Right cardiac atrium (tissue), 5 donors: ENCODE data around the gene LHFPL2. TPM values are rescaled to one million over a fixed set of nuclear protein-coding genes. Genes with fewer than 3 reads are reported as not detected.

Source experiments
- ATAC-seq, 2 donors: fragments of 200-7000 bp; cut with Tn5 transposase; one replicate each; pipeline versions ENCODE4 v1.8.0 to v1.9.1; 2020; ENCODE audit warnings: moderate library complexity in 2 of 2, mild to moderate bottlenecking in 1 of 2
- DNase-seq, 3 donors: peaks; one replicate each; pipeline ENCODE4 v3.0.0-alpha.2; 2020
- H3K27ac ChIP-seq: one replicate; pipeline ENCODE4 v1.5.1; 2013; ENCODE audit warnings: mild to moderate bottlenecking, low read length, control low read depth, moderate library complexity
- H3K27me3 ChIP-seq: one replicate; pipeline ENCODE4 v1.6.1; 2013; ENCODE audit not compliant: control insufficient read depth, insufficient read depth
- H3K4me1 ChIP-seq: one replicate; pipeline ENCODE4 v1.6.1; 2013; ENCODE audit warnings: low read length; ENCODE audit not compliant: control insufficient read depth, insufficient read depth
- H3K4me3 ChIP-seq: one replicate; pipeline ENCODE4 v1.5.1; 2013; ENCODE audit warnings: low read length, control low read depth
- H3K9me3 ChIP-seq: one replicate; pipeline ENCODE4 v1.6.1; 2013; ENCODE audit warnings: low read length; ENCODE audit not compliant: control insufficient read depth
- WGBS: extraction: QIAGEN DNeasy Blood & Tissue Kit; methylation state at CpG from one replicate; pipeline ENCODE4 v1.1.7; 2013; 5-methylcytosine and 5-hydroxymethylcytosine counted together
- intact Hi-C, 4 donors: fragments of 100-400 bp; cut with DNase I; formaldehyde crosslinking; loops; one replicate each; pipeline versions ENCODE4 v1.11.0 to v1.14.0; 2022 to 2023
- polyA plus RNA-seq: library from polyadenylated mRNA; stranded (reverse); fragments of 200-250 nt; gene quantifications from one replicate; pipeline ENCODE4 v1.2.3, GENCODE V29; 2013
- total RNA-seq, 4 donors: library from RNA; stranded (reverse); fragmentation: NEBNext Ultra II Directional; extraction: Animal tissue kit (Norgen Biotek cat#: 25700); gene quantifications; one replicate each; pipeline ENCODE4 v1.2.1, GENCODE V29; 2021
- donor health status: healthy with polysubstance abuse.
- donor health status: DM: no; HTN: yes; CAD: no.
- donor health status: DM: no; HTN: no; CAD: no.
- donor health status: DM: no; HTN: yes; CAD: no; lungs with severe emphysema.
- donor health status: DM: yes; HTN: yes; CAD: no.

LHFPL2 gene
- total and polyA plus RNA-seq, 5 donors = 5.6 to 21.4 (median 10.9) TPM

GRCh38 chr5:78642701-78643100, 5.9 kb downstream of the LHFPL2 start:
- intact Hi-C loops = loop anchor here in 3 of 4 donors (10.0 kb wide), 4 partner anchors 68 to 168 kb away; no protein-coding TSS in a partner anchor
- WGBS = 98% methylated on average over 1 of the region's 1 CpG

GRCh38 chr5:78640662-78641474, 7.7 kb downstream of the LHFPL2 start:
- Histone ChIP-seq H3K4me3 (no peak overlapping the region), H3K4me1 (peaks cover 12% of the 10 kb centered on the region), H3K27me3 (no peaks in the 10 kb centered on the region), H3K27ac (no peak overlapping the region), H3K9me3 (no peaks in the 10 kb centered on the region)
- ATAC-seq = no peak
- intact Hi-C loops = loop anchor here in 3 of 4 donors (10.0 kb wide), 4 partner anchors 66 to 166 kb away; no protein-coding TSS in a partner anchor
- 76% methylated on average over 3 of the region's 3 CpGs for WGBS
- DNase-seq = no peak

More at GRCh38 chr5:78642701-78643100, 5.9 kb downstream of the LHFPL2 start:
- H3K27ac ChIP-seq = no peak overlapping the region
- no peak overlapping the region for H3K4me3 ChIP-seq
- peaks cover 5% of the 10 kb centered on the region for H3K4me1 ChIP-seq
- ATAC-seq = no peak
- H3K27me3 ChIP-seq = no peaks in the 10 kb centered on the region
- no peak for DNase-seq
- no peaks in the 10 kb centered on the region for H3K9me3 ChIP-seq

DNA sequence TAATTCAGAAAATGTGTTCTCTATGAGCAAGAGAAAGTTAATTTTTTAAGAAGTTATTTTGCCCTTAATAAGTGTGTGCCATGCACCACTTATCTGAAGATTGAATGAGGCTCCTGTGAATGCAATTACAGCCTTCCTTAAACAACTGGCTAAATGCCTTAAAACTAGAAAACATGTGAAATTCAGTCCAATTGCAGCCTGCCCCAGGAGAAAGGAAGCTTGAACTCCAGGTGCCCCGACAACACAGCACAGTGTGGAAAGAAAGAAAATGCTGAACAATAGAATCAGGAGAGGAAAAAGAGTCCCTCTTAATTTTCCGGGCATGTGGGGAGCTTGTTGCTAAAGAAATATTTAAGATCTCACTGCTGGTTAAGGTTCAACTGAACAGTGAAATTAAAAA, 8.8 kb downstream of the LHFPL2 start:
- Histone ChIP-seq H3K9me3 (no peaks in the 10 kb centered on the region), H3K27ac (no peak overlapping the region), H3K27me3 (no peaks in the 10 kb centered on the region), H3K4me1 (peaks cover 16% of the 10 kb centered on the region), H3K4me3 (no peak overlapping the region)
- WGBS = 42% methylated on average over 2 of the region's 2 CpGs
- intact Hi-C loops = loop anchor here in 3 of 4 donors (10.0 kb wide), 4 partner anchors 65 to 165 kb away; no protein-coding TSS in a partner anchor
- DNase-seq = no peak
- no peak for ATAC-seq

DNA sequence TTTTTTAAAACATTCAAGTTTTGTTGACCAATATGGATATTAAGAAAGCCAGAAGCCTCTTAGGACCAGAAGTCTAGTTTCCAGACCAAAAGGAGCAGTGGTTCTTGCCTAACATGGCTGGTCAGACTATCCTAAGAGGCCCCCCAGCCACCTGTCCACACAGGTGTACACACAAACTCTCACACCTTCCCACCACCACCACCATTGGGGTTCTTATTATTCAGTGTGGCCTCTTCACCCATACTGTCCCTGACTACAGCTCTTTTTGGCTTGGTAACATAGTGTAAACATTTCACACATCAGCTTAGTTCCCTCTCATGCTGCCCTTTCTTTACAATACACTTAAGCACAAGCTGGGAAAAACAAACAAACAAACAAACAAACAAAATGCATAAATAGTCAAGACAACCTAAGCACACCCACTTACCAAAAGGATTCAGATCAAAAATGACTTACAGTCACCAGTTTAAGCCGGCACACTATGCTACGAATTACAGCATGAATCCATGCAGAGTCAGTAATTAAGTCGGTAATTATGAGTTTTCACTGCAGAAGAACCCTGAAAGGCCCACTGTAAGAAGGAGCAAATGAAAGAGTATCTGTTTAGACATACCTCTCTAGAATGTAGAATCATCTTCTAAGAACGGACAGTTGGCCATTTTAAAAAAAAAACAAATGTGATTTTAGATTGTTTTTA, 9.5 kb downstream of the LHFPL2 start:
- DNase-seq = no peak
- ATAC-seq = no peak
- H3K4me3 ChIP-seq = no peak overlapping the region
- no peaks in the 10 kb centered on the region for H3K27me3 ChIP-seq
- peak overlapping the region; percentile 11 for H3K27ac ChIP-seq
- H3K9me3 ChIP-seq = no peaks in the 10 kb centered on the region
- peaks cover 20% of the 10 kb centered on the region for H3K4me1 ChIP-seq
- intact Hi-C loops = no loop called here
- WGBS = 67% methylated on average over 4 of the region's 4 CpGs

DNA sequence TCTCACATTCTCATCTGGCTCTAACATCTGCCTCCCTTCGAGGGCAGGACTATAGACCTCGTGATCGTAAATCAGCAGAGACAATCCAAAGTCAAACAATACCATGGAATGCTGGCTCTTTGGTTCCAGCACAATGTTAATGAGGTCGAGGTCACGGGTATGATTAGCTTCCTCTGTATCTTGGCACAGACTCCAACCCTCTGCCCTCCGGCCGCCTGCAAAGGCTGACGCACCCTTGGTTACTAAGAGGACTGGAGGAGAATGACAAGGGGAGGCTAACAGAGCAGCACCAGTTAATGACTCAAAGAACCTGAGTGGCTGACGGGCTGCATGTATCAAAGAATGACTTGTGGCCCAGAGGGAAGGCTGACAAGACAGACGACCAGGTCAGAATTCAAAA, 10.1 kb downstream of the LHFPL2 start:
- DNase-seq (peak; percentile 78 to 84 (median 81)), ATAC-seq (peak; percentile 89 to 98)
- 21% methylated on average over 10 of the region's 10 CpGs for WGBS
- Histone ChIP-seq H3K4me3 (no peak overlapping the region), H3K4me1 (peaks cover 20% of the 10 kb centered on the region), H3K27ac (no peak overlapping the region), H3K9me3 (no peaks in the 10 kb centered on the region), H3K27me3 (no peaks in the 10 kb centered on the region)
- intact Hi-C loops = no loop called here

GRCh38 chr5:78637468-78637867, 11.1 kb downstream of the LHFPL2 start:
- intact Hi-C loops = no loop called here
- 82% methylated on average over 5 of the region's 5 CpGs for WGBS
- no peak overlapping the region for H3K27ac ChIP-seq

GRCh38 chr5:78636682-78637081, 11.9 kb downstream of the LHFPL2 start:
- WGBS = 46% methylated on average over 1 of the region's 1 CpG
- Histone ChIP-seq H3K9me3 (no peaks in the 10 kb centered on the region), H3K27me3 (no peaks in the 10 kb centered on the region), H3K4me3 (no peak overlapping the region), H3K27ac (no peak overlapping the region), H3K4me1 (peaks cover 18% of the 10 kb centered on the region)
- peak in 1 of 2 donors; percentile 30 for ATAC-seq
- intact Hi-C loops = no loop called here
- DNase-seq = no peak

More at GRCh38 chr5:78637468-78637867, 11.1 kb downstream of the LHFPL2 start:
- no peak overlapping the region for H3K4me3 ChIP-seq
- peaks cover 18% of the 10 kb centered on the region for H3K4me1 ChIP-seq
- no peaks in the 10 kb centered on the region for H3K27me3 ChIP-seq
- H3K9me3 ChIP-seq = no peaks in the 10 kb centered on the region
- ATAC-seq = no peak
- no peak for DNase-seq

- peaks cover 18% of the 10 kb centered on the region for H3K4me1 ChIP-seq
- intact Hi-C loops = no loop called here
Measured at GRCh38 chr5:78634634-78635033, 13.9 kb downstream of the LHFPL2 start.

GRCh38 chr5:78634229-78634628, 14.3 kb downstream of the LHFPL2 start:
- H3K4me1 ChIP-seq = peaks cover 18% of the 10 kb centered on the region
- H3K27me3 ChIP-seq = no peaks in the 10 kb centered on the region
- WGBS = 87% methylated on average over 5 of the region's 5 CpGs
- intact Hi-C loops = no loop called here
- ATAC-seq = no peak
- H3K4me3 ChIP-seq = no peak overlapping the region
- H3K9me3 ChIP-seq = no peaks in the 10 kb centered on the region
- DNase-seq = no peak
- no peak overlapping the region for H3K27ac ChIP-seq

More at GRCh38 chr5:78634634-78635033, 13.9 kb downstream of the LHFPL2 start:
- DNase-seq (no peak), ATAC-seq (no peak)
- 63% methylated on average over 3 of the region's 3 CpGs for WGBS
- Histone ChIP-seq H3K27me3 (no peaks in the 10 kb centered on the region), H3K4me3 (no peak overlapping the region), H3K9me3 (no peaks in the 10 kb centered on the region), H3K27ac (no peak overlapping the region)

- ATAC-seq = no peak
- no peak overlapping the region for H3K4me3 ChIP-seq
- DNase-seq = no peak
- no peak overlapping the region for H3K27ac ChIP-seq
- WGBS = 68% methylated on average over 2 of the region's 2 CpGs
- intact Hi-C loops = no loop called here
- peaks cover 16% of the 10 kb centered on the region for H3K4me1 ChIP-seq
- no peaks in the 10 kb centered on the region for H3K27me3 ChIP-seq
- H3K9me3 ChIP-seq = no peaks in the 10 kb centered on the region
Measured at GRCh38 chr5:78633700-78634099, 14.9 kb downstream of the LHFPL2 start.

DNA sequence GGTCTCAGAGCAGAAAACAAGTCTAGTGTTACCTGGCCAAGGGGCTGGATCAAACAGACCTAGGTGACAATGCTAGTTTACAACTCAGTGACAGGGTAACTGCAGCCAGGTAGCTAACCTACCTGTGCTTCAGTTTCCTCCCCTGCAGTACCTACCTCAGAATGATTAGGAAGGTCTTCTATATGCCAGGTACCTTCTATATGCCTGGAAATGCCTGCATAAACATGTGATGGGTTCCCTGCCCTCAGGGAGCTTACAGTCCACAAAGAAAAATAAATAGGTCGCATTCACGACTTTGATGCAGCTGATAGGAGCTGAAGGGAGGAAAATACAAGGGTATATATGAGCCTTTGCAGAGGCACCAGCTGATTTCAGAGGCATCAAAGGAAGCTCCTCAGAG, 16.1 kb downstream of the LHFPL2 start:
- intact Hi-C loops = no loop called here
- WGBS = 93% methylated on average over 2 of the region's 2 CpGs

More for the DNA sequence above, 16.1 kb downstream of the LHFPL2 start:
- H3K4me1 ChIP-seq = peaks cover 13% of the 10 kb centered on the region
- H3K9me3 ChIP-seq = no peaks in the 10 kb centered on the region
- no peak for ATAC-seq
- DNase-seq = no peak
- no peaks in the 10 kb centered on the region for H3K27me3 ChIP-seq
- no peak overlapping the region for H3K27ac ChIP-seq
- H3K4me3 ChIP-seq = no peak overlapping the region
